Gastrocnemius medialis (tissue), 4 donors: ENCODE data around the gene SCO1. TPM values are rescaled to one million over a fixed set of nuclear protein-coding genes. Genes with fewer than 3 reads are reported as not detected.

Source experiments
- ATAC-seq, 2 donors: fragments of 150-250 bp; one replicate each; pipeline ENCODE4 v1.9.1; 2016
- DNase-seq, 2 donors: peaks; one replicate each; pipeline ENCODE4 v3.0.0-alpha.2; 2019
- H3K27ac ChIP-seq, 4 donors: fragments of 200-600 bp; sonication (generic); 1 replicate in 1 of 4; 2 replicates in 3 of 4; pipeline ENCODE4 v1.5.1; 2016 to 2018; ENCODE audit warnings: mild to moderate bottlenecking in 2 of 4, moderate library complexity in 1 of 4
- H3K27me3 ChIP-seq, 3 donors: fragments of 200-600 bp; sonication (generic) in 2 of 3; 1 replicate in 1 of 3; 2 replicates in 2 of 3; pipeline versions ENCODE4 v1.5.1 to v1.6.0; 2016 to 2019; ENCODE audit warnings: mild to moderate bottlenecking in 1 of 3, moderate library complexity in 1 of 3
- H3K36me3 ChIP-seq, 2 donors: fragments of 200-600 bp; sonication (generic) in 1 of 2; one replicate each; pipeline ENCODE4 v1.5.1; 2017 to 2018
- H3K4me1 ChIP-seq, 2 donors: fragments of 200-600 bp; sonication (generic) in 1 of 2; one replicate each; pipeline ENCODE4 v1.5.1; 2016 to 2017; ENCODE audit warnings: mild to moderate bottlenecking in 2 of 2
- H3K4me3 ChIP-seq, 4 donors: fragments of 200-600 bp; sonication (generic) in 3 of 4; 1 replicate in 1 of 4; 2 replicates in 3 of 4; pipeline ENCODE4 v1.5.1; 2016 to 2019; ENCODE audit warnings: mild to moderate bottlenecking in 2 of 4
- H3K9me3 ChIP-seq, 3 donors: fragments of 200-600 bp; sonication (generic) in 2 of 3; 1 replicate in 1 of 3; 2 replicates in 2 of 3; pipeline ENCODE4 v1.5.1; 2016 to 2019
- POLR2A ChIP-seq, 2 donors: fragments of 450-650 bp; IDR thresholded peaks; one replicate each; pipeline ENCODE4 v1.6.1; 2017; ENCODE audit warnings: antibody characterized with exemption in 2 of 2, mild to moderate bottlenecking in 2 of 2, moderate library complexity in 2 of 2
- in situ Hi-C, 4 donors: fragments of 200-750 bp; cut with MboI; loops; one replicate each; pipeline versions ENCODE4 v1.15.0 to v1.8.0; 2017; ENCODE audit warnings: low sequenced_read_pairs in 4 of 4
- intact Hi-C: fragments of 100-400 bp; cut with DNase I; formaldehyde crosslinking; loops from one replicate; pipeline ENCODE4 v1.15.1; 2023; ENCODE audit warnings: low total_unique reads
- total RNA-seq, 4 donors: library from RNA; depleted of rRNA; stranded (reverse); fragments of >200 nt; gene quantifications; one replicate each; pipeline versions ENCODE4 v1.1.0 to v1.2.3, GENCODE V29; 2016
- TF ChIP-seq, protein P1 (sequence below), 5 experiments: fragments of 450-650 bp in 3 of 5; fragments of 200-600 bp in 2 of 5; sonication (generic) in 2 of 5; IDR thresholded peaks in 4 of 5; conservative IDR thresholded peaks in 1 of 5; 1 replicate in 4 of 5; 2 replicates in 1 of 5; pipeline ENCODE4 v1.5.1; 2016 to 2019; ENCODE audit warnings: antibody characterized with exemption in 5 of 5, mild to moderate bottlenecking in 3 of 5, moderate library complexity in 3 of 5

Gene SCO1
- total RNA-seq, 4 donors from 2014 or later = 16.7 to 27.3 (median 22.8) TPM

DNA sequence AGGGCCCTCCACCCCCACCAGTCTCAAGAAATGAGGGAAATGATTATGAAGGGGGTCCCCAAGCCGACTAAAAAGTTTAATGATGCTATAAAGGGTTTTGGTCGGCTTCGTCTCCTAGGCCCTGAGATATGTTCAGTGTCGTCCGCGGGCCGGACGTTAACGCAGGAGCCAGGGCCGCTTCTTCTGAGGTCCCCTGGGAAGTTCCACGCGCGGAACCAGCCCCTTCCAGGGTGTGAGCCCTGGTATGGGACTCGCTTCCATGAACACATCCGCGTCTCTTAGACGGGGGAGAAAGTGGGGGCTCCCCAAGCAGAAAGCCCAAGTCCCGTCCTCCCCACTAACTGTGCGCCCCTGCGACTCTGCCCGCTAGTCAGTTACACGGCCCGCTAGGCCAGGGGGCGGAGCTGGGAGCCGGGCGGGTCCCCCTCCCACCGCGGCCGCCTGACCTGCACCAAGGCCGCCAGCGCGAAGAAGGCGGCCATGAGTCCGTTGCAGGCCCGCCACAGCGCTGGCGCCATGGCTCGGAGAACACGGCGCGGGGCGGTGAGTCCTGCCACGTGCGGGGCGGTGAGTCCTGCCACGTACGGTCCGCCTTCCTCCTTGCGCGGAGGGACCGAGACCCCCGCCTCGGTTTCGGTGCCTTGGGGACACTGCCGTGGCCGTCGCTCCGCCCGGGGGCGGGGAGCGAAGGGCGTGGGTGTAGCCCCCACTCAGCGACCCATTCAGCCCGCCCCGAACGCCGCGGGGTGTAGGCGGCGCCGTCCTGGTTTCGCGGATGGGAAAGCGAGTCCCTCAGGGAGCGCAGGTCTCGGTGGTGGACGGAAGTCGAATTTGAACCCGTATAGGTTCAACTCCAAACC, 32.2 kb upstream of the SCO1 start, which contains the start of gene TMEM220:
Gene TMEM220, minus strand, starts transcription at position 690 of the 860 bp plus-strand sequence. Its CDS starts 172 bp downstream, at position 518.
- peak within 1 kb of the TSS; percentile 92 to 97 (median 95) for H3K27ac ChIP-seq
- peak; percentile 59 to 78 for DNase-seq
- peak within 1 kb of the TSS; percentile 67 to 93 (median 82) for H3K4me3 ChIP-seq
- intact Hi-C loops (no loop called here), in situ Hi-C loops (loop anchor here in 3 of 4 donors (10.0 to 25.0 kb wide), 2 partner anchors 115 to 1258 kb away; partner anchors contain the start of gene ZNF18 (in 1 of the 3))
- TF ChIP-seq POLR2A (IDR thresholded peaks at IDR 0.05) = peak; percentile 61 to 77
- TF ChIP-seq, protein P1, sequence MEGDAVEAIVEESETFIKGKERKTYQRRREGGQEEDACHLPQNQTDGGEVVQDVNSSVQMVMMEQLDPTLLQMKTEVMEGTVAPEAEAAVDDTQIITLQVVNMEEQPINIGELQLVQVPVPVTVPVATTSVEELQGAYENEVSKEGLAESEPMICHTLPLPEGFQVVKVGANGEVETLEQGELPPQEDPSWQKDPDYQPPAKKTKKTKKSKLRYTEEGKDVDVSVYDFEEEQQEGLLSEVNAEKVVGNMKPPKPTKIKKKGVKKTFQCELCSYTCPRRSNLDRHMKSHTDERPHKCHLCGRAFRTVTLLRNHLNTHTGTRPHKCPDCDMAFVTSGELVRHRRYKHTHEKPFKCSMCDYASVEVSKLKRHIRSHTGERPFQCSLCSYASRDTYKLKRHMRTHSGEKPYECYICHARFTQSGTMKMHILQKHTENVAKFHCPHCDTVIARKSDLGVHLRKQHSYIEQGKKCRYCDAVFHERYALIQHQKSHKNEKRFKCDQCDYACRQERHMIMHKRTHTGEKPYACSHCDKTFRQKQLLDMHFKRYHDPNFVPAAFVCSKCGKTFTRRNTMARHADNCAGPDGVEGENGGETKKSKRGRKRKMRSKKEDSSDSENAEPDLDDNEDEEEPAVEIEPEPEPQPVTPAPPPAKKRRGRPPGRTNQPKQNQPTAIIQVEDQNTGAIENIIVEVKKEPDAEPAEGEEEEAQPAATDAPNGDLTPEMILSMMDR (IDR thresholded peaks at IDR 0.05 in 4 of 5, conservative IDR thresholded peaks at IDR 0.05 in 1 of 5) = no peak
- no peaks in the 10 kb centered on the region for H3K27me3 ChIP-seq
- peak; percentile 88 to 93 for ATAC-seq
- H3K4me1 ChIP-seq = no peaks in the 10 kb centered on the region
- H3K36me3 ChIP-seq = peaks cover 0 to 19% of the 10 kb centered on the region in 2 donors
- no peaks in the 10 kb centered on the region for H3K9me3 ChIP-seq

DNA sequence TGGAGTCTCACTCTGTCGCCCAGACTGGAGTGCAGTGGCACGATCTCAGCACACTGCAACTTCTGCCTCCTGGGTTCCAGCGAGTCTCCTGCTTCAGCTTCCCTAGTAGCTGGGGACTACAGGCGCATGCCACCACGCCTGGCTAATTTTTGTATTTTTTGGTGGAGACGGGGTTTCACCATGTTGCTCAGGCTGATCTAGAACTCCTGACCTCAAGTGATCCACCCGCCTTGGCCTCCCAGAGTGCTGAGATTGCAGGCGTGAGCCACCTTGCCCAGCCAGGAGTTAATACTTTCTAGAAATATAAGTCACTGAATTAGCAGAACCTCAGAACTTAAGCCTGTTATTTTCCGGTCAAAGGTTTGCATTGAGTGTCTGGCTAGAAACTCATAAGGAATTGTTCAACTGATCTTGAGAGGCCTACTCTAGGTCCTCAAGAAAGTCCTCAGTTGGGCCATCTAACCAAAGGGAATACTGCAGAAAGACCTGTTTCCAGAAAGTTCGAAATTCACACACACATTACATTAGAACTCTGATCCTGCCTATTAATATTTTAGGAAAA, 31.1 kb upstream of the SCO1 start:
- H3K36me3 ChIP-seq = peaks cover 0 to 25% of the 10 kb centered on the region in 2 donors
- DNase-seq = no peak

DNA sequence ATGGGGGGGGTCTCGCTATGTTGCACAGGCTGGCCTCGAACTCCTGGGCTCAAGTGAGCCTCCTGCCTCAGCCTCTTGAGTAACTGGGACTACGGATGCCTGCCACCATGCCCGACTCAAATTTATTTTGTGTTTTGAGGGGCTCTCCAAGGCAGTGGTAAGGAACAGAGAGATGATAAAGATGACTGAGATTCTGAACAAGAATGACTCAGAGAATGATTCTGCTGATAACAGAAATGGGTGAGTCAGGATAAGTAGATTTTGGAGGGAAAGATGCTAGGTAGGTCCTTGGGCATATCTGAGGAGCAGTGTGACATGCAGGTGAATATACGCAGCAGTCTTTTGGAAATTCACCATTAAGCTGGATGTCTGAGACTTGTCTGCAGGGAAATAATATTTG, 29.9 kb upstream of the SCO1 start:
- Histone ChIP-seq H3K4me1 (no peaks in the 10 kb centered on the region), H3K36me3 (peaks cover 0 to 31% of the 10 kb centered on the region in 2 donors), H3K27ac (no peak overlapping the region), H3K9me3 (no peaks in the 10 kb centered on the region), H3K27me3 (no peaks in the 10 kb centered on the region), H3K4me3 (no peak overlapping the region)
- ATAC-seq (no peak), DNase-seq (no peak)
- intact Hi-C loops (no loop called here), in situ Hi-C loops (loop anchor here in 1 of 4 donors (25.0 kb wide), 1 partner anchor 1260 kb away; the partner anchor contains the start of gene ZNF18)
- TF ChIP-seq POLR2A (IDR thresholded peaks at IDR 0.05) = no peak
- TF ChIP-seq, protein P1 (IDR thresholded peaks at IDR 0.05 in 4 of 5, conservative IDR thresholded peaks at IDR 0.05 in 1 of 5) = no peak

More for the DNA sequence above, 31.1 kb upstream of the SCO1 start:
- Histone ChIP-seq H3K4me3 (no peak overlapping the region), H3K4me1 (no peaks in the 10 kb centered on the region), H3K27ac (peak overlapping the region; percentile 92 to 97 (median 95)), H3K9me3 (no peaks in the 10 kb centered on the region), H3K27me3 (no peaks in the 10 kb centered on the region)
- in situ Hi-C loops = loop anchor here in 1 of 4 donors (25.0 kb wide), 1 partner anchor 1259 kb away; the partner anchor contains the start of gene ZNF18
- TF ChIP-seq, protein P1 (IDR thresholded peaks at IDR 0.05 in 4 of 5, conservative IDR thresholded peaks at IDR 0.05 in 1 of 5) = no peak
- no peak for TF ChIP-seq POLR2A (IDR thresholded peaks at IDR 0.05)
- intact Hi-C loops = no loop called here
- ATAC-seq = no peak

DNA sequence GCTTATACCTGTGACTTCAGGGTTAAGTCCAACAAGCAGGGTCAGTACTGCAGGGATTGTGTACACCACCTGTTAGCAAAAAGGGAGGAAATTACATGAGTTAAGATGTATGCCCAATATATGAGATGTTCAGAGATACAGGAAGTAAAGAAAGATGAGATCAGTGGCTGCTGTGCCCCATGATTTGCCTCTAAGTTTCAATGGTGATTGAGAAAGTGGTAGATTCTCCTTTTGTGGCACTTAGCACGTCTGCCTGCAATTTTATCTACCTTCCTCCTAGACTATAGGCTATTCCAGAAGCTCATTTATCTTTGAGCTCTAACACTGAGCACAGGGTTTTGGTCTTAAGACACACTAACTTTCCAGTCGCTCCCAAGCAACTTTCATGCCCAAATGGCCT, 28.9 kb upstream of the SCO1 start:
- Histone ChIP-seq H3K4me1 (no peaks in the 10 kb centered on the region), H3K9me3 (no peaks in the 10 kb centered on the region), H3K36me3 (peaks cover 0 to 31% of the 10 kb centered on the region in 2 donors), H3K4me3 (no peak overlapping the region), H3K27me3 (no peaks in the 10 kb centered on the region), H3K27ac (no peak overlapping the region)
- in situ Hi-C loops (loop anchor here in 1 of 4 donors (25.0 kb wide), 1 partner anchor 1261 kb away; the partner anchor contains the start of gene ZNF18), intact Hi-C loops (no loop called here)
- ATAC-seq = no peak
- TF ChIP-seq, protein P1 (IDR thresholded peaks at IDR 0.05 in 4 of 5, conservative IDR thresholded peaks at IDR 0.05 in 1 of 5) = no peak
- TF ChIP-seq POLR2A (IDR thresholded peaks at IDR 0.05) = no peak
- DNase-seq = no peak
